Measurements from ENCODE around the gene ZBTB20.

The ZBTB20 gene

GRCh38 chr3:114310695-114311094, 836.4 kb downstream of the ZBTB20 start:
- DNase-seq: no peak

- DNase-seq: peak; percentile 34 to 84 (median 58)
These were observed 838.3 kb downstream of the ZBTB20 start for GRCh38 chr3:114308830-114309229.

- peak in 1 of 5 donors; percentile 71 for DNase-seq
These were observed 838.7 kb downstream of the ZBTB20 start for GRCh38 chr3:114308377-114308776.

- DNase-seq: no peak
These were observed 839.3 kb downstream of the ZBTB20 start for GRCh38 chr3:114307832-114308231.

- peak in 1 of 5 donors; percentile 67 for DNase-seq
These were observed 839.8 kb downstream of the ZBTB20 start for GRCh38 chr3:114307222-114307830.

- no peak for DNase-seq
These were observed 847.0 kb downstream of the ZBTB20 start for GRCh38 chr3:114299941-114300624.

GRCh38 chr3:114299421-114299820, 847.7 kb downstream of the ZBTB20 start:
- peak in 3 of 5 donors; percentile 6 to 54 (median 33) for DNase-seq

DNA sequence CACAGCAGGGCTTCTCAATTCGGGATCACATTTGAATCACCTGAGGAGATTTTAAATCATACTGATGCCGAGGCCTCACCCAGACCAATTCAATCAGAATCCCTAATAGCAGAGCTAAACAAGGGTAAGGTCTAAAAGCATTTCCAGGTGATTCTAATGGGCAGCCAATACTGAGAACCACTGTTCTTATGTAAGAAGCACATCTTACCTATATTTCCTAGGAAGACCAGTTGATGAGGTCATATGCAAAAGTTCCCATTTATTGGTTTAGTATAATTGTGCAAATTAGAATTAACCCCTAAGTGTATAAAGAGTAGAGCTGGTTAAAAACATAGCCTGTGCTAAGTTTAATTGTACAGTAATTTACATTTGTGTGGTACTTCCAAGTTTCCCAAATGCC, 851.1 kb downstream of the ZBTB20 start:
- DNase-seq: no peak

DNA sequence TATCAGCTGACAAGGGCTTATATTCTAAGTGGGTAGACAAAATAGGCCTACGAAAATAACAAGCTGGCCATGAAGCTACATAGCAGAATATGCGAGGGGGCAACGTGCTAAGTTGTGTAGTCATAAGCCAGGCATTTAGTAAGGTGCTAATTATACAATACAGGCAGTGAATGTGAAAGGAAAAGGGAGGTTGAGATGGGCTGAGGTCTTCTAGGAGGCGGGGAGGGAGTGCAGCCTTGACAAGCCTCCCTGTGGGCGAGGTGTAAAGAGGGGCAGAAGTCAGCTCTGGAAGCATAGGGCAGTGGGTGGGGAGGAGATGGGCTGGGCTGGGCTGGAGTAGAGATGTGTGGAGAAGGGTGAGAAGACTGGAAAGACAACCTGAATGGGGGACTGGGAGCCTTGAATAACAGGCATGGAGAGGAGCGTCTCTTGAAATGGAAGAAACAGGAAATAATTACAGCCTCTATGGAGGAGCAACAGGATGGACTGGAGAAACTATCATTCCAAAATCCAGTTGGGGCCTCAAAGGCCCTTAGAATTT, 852.1 kb downstream of the ZBTB20 start:
- no peak for DNase-seq

DNA sequence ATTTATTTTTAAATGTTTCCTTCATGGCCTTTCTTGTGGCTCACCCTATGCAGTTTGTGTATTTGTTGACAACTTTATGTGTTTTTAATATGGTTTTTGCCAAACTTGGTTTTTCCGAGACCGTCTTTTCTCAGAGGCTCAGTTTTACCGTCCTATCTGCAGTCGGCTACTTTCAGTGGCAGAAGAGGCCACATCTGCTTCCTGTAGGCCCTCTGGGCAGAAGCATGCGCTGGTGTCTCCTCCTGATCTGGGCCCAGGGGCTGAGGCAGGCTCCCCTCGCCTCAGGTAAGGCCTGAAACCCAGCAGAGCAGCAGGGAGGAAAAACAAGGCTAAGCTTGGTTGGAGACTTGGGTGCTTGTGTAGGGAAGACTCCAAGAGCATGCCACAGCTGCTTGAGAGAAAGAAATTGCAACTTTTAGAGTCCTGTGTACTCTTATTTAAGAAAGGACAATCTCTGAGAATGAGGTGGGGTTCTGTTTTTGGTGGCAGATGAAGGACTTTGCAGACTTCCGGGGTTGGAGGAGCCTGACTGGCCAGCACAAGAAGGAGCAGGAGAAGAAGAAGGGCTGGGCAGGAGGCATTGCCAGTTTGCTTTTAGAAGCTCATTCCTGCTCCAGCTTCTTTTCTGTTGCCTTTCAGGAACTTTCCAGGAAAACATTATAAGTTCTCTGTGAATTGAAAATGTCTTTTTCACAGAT, 853.1 kb downstream of the ZBTB20 start, which contains the start of gene TIGIT:
TIGIT (plus strand) TSS at position 191 of the 698 bp plus-strand sequence; CDS start at position 225, 34 bp downstream.
- DNase-seq: peak in 1 of 5 donors; percentile 64

GRCh38 chr3:114290911-114291901, 855.9 kb downstream of the ZBTB20 start:
- peak; percentile 72 to 90 (median 84) for DNase-seq

GRCh38 chr3:114286266-114286665, 860.8 kb downstream of the ZBTB20 start:
- no peak for DNase-seq

DNA sequence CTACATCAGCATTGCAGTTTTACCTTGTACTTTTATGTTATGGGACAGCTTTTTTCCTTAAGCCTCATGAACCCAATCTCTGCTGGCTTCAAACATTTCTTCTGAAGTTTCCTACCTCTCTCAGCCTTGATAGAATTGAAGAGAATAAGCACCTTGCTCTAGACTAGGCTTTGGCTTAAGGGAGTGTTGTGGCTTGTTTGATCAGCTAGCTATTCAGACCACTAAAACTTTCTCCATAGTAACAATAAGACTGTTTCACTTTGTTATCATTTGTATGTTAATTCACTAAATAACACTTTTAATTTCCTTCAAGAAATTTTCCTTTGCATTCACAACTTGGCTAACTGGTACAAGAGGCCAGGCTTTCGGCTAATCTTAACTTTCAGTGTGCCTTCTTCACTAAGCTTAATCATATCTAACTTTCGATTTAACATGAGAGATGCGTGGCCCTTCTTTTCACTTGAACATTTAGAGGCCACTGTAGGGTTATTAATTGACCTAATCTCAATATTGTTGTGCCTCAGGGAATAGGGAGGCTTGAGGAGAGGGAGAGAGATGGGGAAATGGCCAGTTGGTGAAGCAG, 861.3 kb downstream of the ZBTB20 start:
- DNase-seq: no peak

GRCh38 chr3:114284644-114285043, 862.4 kb downstream of the ZBTB20 start:
- DNase-seq: no peak
